ENCODE measurements around the gene ETS1.

DNA sequence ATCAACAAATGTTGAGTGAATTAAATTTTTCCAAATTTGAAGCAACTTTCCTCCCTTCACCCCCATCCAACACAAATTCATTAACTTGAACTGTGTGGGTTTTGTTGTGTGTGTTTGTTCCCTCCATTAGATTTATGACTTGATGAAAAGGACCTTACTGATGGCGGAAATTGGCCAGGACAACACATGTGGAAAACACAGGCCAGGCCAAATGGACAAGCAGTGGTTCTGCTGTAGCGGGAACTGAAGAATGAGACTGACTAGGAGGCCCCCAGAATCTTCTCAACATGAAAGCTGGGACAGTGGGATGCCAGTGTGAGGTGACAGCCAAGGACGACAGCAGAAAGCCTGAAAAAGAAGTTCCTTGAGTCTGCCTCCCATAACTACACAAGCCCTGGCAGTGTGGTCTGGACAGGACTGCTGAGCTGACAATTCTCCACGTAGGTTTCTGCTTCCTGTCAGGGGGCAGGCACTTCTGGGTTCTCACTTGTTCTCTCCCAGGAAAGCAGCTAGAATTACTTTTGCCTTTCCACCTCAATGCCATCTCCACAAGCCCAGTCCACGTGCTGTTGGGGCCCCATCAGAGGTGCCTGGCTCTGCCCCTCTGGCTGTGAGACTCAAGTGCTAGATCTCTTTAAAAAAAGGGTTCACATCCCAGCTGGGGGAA lies 94.3 kb downstream of the ETS1 start:
- TF ChIP-seq, protein P1, sequence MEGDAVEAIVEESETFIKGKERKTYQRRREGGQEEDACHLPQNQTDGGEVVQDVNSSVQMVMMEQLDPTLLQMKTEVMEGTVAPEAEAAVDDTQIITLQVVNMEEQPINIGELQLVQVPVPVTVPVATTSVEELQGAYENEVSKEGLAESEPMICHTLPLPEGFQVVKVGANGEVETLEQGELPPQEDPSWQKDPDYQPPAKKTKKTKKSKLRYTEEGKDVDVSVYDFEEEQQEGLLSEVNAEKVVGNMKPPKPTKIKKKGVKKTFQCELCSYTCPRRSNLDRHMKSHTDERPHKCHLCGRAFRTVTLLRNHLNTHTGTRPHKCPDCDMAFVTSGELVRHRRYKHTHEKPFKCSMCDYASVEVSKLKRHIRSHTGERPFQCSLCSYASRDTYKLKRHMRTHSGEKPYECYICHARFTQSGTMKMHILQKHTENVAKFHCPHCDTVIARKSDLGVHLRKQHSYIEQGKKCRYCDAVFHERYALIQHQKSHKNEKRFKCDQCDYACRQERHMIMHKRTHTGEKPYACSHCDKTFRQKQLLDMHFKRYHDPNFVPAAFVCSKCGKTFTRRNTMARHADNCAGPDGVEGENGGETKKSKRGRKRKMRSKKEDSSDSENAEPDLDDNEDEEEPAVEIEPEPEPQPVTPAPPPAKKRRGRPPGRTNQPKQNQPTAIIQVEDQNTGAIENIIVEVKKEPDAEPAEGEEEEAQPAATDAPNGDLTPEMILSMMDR (IDR thresholded peaks at IDR 0.05): no peak
- TF ChIP-seq EP300 (IDR thresholded peaks at IDR 0.05; ENCODE audit: low read depth) (no peak), POLR2AphosphoS5 (IDR thresholded peaks at IDR 0.05) (no peak), POLR2A (IDR thresholded peaks at IDR 0.05) (no peak)

Measured in transverse colon (tissue), 4 donors.